Suppressor macrophage (primary cell): ENCODE measurements around the gene LIPT1.
"Not testable (repeated sequence)": the region's sequence is repeated elsewhere in the genome, so short reads cannot be mapped to it uniquely, and the experiment has no call there.

Experiments used
- DNase-seq, 4 experiments: peaks; one replicate each; pipeline ENCODE4 v3.0.0-alpha.2; 2020 to 2022

Gene LIPT1

DNA sequence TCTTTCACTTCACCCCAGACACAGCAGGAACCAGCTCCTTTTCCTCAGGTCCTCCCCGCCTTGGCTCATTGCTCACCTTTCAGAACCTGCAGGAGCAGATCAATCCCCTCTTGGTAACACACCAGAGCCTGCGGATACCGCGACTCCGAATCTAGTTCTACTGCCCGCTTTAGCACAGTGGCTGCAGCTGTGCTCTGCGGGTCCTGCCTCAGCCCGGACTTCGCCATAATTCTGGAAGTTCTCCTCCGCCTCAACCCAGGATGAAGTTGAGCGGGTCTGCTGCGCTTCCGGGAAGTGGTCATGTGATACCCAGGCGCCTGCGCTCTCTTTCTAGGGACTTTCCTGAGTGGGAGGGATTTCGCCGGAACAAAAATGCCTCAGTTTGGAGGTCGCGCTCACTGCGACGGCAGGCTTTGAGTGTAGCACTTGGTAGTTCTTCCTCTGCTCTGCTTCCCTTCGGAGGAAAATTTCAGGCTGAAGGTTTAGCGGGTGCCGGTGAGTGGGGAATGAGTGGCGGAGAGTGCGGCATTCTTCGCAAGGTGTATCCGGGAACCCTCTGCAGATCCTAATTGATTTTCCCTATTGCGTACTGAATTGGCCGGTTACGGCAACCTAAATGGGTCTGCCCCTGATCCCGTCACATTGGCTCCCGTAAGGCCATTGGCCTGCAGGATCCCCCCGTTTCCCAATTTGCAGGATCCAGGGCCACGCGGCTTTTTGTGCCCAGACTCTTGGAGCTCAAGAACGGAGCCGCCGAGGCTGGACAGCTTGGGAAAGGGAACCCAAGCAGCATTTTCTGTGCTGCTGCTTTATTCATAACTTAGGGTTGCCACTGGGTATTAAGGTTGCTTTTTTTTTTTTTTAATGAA is 26.2 kb downstream of the LIPT1 start, which contains the start of the genes MITD1 and MRPL30:
MITD1 (minus strand) TSS at position 304 of the 869 bp plus-strand sequence; CDS start at position 227, 77 bp downstream.
MRPL30 (plus strand) TSS at position 430 of the 869 bp plus-strand sequence. CDS start 5,020 bp downstream, outside the sequence.
- peak; percentile 95 to 97 (median 96) for DNase-seq

DNA sequence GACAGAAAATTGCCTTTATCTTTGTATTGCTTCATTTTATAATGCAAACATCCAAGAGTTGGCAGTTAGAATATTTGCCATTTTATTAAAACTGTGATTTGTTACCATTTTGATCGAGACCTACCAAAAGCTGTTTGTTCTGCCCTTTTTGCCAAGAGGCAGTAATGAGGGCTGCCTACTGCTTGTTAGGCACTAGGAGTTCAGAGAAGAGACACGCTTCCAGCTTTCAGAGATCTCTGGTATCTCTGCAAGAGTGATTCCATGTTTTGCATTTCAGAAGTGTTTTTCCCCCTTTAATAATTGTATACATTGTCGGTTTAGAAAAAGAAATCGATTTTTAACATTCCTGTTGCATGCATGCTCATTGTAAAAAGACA is 26.8 kb downstream of the LIPT1 start:
- DNase-seq: peak in 3 of 4 experiments; percentile 4 to 27 (median 5)

GRCh38 chr2:99183025-99183424 is 28.3 kb downstream of the LIPT1 start:
- no peak for DNase-seq

DNA sequence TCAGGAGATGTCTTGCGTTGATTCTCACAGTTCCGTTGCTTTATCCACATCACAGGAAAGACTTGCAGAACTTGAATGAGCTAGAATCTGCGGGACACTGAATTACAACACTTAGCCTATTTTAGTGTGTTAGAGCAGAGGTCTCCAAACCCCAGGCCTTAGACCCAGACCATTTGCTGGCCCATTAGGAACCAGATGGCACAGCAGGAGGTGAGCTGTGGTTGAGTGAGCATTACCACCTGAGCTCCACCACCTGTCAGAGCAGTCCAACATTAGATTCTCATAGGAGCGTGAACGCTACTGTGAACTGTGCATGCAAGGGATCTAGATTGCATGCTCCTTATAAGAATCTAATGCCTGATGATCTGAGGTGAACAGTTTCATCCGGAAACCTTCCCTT is 30.0 kb downstream of the LIPT1 start:
- DNase-seq: no peak

DNA sequence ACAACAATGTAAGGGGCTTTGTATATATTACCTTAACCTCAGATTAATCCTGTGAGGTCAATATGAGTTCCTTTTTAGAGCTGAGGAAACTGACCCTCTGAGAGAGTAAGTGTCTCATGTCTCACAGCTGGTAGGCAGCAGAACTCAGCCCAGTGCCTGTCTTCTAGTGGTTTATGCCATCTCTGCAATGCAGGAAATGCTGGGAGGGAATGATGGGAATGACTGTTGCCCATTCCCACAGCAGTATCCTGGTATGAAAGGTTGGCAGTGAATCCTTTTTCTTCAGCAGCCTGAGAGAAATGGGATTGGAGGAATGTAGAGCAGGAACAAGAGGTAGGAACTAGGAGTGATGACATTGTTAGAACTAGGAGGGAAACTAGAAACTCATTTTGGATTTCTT is 32.2 kb downstream of the LIPT1 start:
- no peak for DNase-seq

DNA sequence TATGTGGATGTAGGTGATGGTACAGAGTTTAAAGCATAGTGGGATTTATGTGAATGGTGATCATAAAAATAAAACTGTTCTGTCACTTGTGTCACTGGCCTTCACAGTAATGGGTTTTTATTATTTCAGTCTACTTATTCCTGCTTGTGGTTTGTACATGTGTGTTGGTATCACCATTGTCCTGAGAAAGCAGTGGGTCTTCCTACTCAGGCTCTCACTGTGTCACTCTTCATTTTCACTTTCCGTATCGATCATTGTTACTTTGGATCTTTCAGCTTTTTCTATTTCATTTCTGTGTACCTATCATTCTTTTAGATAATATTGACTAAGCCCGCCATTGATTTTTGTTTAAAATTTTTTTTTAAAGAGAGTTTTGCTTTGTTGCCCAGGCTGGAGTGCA is 33.6 kb downstream of the LIPT1 start:
- DNase-seq: no peak

DNA sequence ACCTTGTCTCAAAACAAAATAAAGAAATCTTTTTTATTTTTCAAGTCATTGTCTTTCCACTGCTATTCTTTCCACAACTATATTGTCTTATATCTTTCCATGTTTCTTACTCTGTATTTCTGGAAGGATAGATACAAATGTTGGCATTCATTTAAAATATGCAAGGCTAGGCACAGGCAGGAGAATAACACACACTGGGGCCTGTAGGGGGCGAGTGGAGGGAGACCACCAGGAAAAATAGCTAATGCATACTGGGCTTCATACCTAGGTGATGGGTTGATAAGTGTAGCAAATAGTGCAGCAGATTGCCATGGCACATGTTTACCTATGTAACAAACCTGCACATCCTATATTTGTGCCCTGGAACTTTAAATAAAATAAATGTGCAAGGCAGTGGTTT is 35.8 kb downstream of the LIPT1 start:
- DNase-seq: no peak

DNA sequence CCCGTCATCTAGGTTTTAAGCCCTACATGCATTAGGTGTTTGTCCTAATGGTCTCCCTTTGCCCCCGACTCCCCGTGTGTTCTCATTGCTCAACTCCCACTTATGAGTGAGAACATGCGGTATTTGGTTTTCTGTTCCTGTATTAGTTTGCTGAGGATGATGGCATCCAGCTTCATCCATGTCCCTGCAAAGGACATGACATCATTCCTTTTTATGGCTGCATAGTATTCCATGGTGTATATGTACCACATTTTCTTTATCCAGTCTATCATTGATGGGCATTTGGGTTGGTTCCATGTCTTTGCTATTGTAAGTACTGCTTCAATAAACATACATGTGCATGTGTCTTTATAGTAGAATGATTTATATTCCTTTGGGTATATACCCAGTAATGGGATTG is 37.6 kb downstream of the LIPT1 start:
- not testable (repeated sequence) for DNase-seq

DNA sequence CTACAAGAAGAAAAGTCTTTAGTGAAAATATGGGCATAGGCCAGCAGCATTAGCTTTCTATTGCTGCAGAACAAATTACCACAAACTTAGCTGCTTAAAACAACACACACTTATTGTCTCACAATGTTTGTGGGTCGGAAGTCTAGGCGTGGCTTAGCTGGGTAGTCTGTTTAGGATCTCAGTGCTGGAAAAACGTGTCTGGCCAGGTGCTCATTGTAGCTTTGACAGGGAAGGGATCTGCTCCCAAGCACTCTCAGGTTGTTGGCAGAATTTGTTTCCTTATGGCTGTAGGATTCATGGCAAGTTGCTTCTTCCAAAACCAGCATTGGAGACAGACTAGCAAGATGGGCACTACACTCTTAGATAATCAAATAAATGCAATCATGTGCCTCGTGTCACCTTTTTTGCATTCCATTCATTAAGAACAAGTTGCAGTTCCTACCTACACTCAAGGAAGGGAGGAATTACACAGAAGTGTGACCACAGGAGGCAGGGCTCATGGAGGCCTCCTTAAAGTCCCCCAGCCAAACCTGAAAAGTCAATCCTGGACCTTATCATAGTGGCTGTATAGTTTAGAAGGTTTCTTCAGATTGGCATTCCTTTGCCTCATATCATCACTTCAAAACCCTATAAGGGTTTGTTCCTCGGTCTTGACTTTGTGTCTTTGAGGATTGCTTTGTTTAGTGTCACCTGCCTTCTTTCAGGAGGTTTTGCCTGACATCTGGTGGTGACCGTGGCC is 43.5 kb downstream of the LIPT1 start:
- no peak for DNase-seq

GRCh38 chr2:99200076-99200800 is 45.5 kb downstream of the LIPT1 start:
- DNase-seq: peak in 3 of 4 experiments; percentile 17 to 29 (median 27)

- no peak for DNase-seq
These were observed 47.4 kb downstream of the LIPT1 start for GRCh38 chr2:99201959-99202678.

- no peak for DNase-seq
These were observed 50.7 kb downstream of the LIPT1 start for GRCh38 chr2:99205491-99205890.
